Measurements from ENCODE around the gene TBC1D10B. TPM values are rescaled to one million over a fixed set of nuclear protein-coding genes. Genes with fewer than 3 reads are reported as not detected.

TBC1D10B gene
- total and polyA plus RNA-seq, 2 of the 8 experiments (the other 6 are each of a cell fraction or from before 2014, with no cell fraction given), result 15.4 to 28.6 TPM

- TF ChIP-seq CTBP2 (IDR thresholded peaks at IDR 0.05; ENCODE audit: borderline replicate concordance, insufficient read depth, insufficient read length, low read length), result no peak
- no peak for TF ChIP-seq CEBPB (IDR thresholded peaks at IDR 0.05; ENCODE audit: low read depth, low read length)
- no peak for TF ChIP-seq KDM5A (IDR thresholded peaks at IDR 0.05; ENCODE audit: low read length)
- TF ChIP-seq CHD7 (IDR thresholded peaks at IDR 0.05; ENCODE audit: insufficient replicate concordance, low read length), result no peak
- TF ChIP-seq RBBP5 (IDR thresholded peaks at IDR 0.05; ENCODE audit: borderline replicate concordance, low read depth, low read length), result no peak
Observed at GRCh38 chr16:30380072-30380802, 9.9 kb upstream of the TBC1D10B start (continued).
